Measurements from ENCODE around the gene MYL12B. TPM values are rescaled to one million over a fixed set of nuclear protein-coding genes. Genes with fewer than 3 reads are reported as not detected.

MYL12B gene
- total and polyA plus RNA-seq, 2 donors (not counting 3 experiments of a cell fraction or from before 2014, with no cell fraction given): 634 to 724 TPM

GRCh38 chr18:3216987-3217386, 44.9 kb upstream of the MYL12B start:
- dilution Hi-C loops (cut with MboI; ENCODE audit: extremely low pct_ligation_motif_present, low sequenced_read_pairs): no loop called here
- no peaks in the 10 kb centered on the region for H3K4me1 ChIP-seq (ENCODE audit: control insufficient read depth, extremely low read depth, insufficient read depth, low read length)

More at GRCh38 chr18:3216987-3217386, 44.9 kb upstream of the MYL12B start:
- peaks cover 3 to 4% of the 10 kb centered on the region in 2 experiments for H3K27me3 ChIP-seq (ENCODE audit: control insufficient read depth in 2 of 2, insufficient read depth in 2 of 2, low read length in 2 of 2)
- intact Hi-C loops (cut with micrococcal nuclease): no loop called here
- CTCF ChIA-PET: interaction anchor here (1.3 kb wide), 1 partner anchor 66 kb away, joined by 3 read pairs; no protein-coding TSS in a partner anchor
- no peak overlapping the region for H3K27ac ChIP-seq (ENCODE audit: insufficient read depth, low read depth, low read length)
- no peak overlapping the region for H3K4me2 ChIP-seq (ENCODE audit: insufficient read depth, low read length)
- no peak overlapping the region for H2AFZ ChIP-seq (ENCODE audit: low read depth, low read length)
- H3K9ac ChIP-seq (replicated peaks; ENCODE audit: extremely low read depth, insufficient read depth, low read length): no peak overlapping the region
- no peaks in the 10 kb centered on the region for H3K36me3 ChIP-seq (ENCODE audit: control insufficient read depth in 2 of 2, extremely low read depth in 1 of 2, insufficient read depth in 2 of 2, low read length in 2 of 2)
- FAIRE-seq (no peak), DNase-seq (ENCODE audit: low read depth, low spot score) (no peak)
- no peaks in the 10 kb centered on the region for H3K79me2 ChIP-seq (ENCODE audit: control insufficient read depth, insufficient read depth, low read length)
- TF ChIP-seq EZH2 (IDR thresholded peaks at IDR 0.05; ENCODE audit: borderline replicate concordance, low read depth, low read length, severe bottlenecking): no peak
- TF ChIP-seq POLR2AphosphoS5 (IDR thresholded peaks at IDR 0.05; ENCODE audit: insufficient read depth, low read depth, low read length): no peak
- TF ChIP-seq GATA2 (IDR thresholded peaks at IDR 0.05; ENCODE audit: insufficient read depth, insufficient read length, low read depth, low read length): no peak
- TF ChIP-seq CTCF (IDR thresholded peaks at IDR 0.05; ENCODE audit: extremely low read depth in 1 of 2, insufficient read depth in 1 of 2, low read depth in 1 of 2, low read length in 2 of 2): no peak
- no peak for TF ChIP-seq FOS (IDR thresholded peaks at IDR 0.05; ENCODE audit: borderline replicate concordance, insufficient read depth, low read length)
- no peak for TF ChIP-seq MYC (IDR thresholded peaks at IDR 0.05; ENCODE audit: low read depth, low read length)
- no peak for TF ChIP-seq MAX (IDR thresholded peaks at IDR 0.05; ENCODE audit: insufficient read depth, insufficient read length)
- no TSS peak for BruUV-seq (replicated peaks)
- no peaks in the 10 kb centered on the region for H3K9me1 ChIP-seq (replicated peaks; ENCODE audit: control insufficient read depth, extremely low read depth, insufficient read depth, low read length)
- no peaks in the 10 kb centered on the region for H3K9me3 ChIP-seq (replicated peaks; ENCODE audit: control insufficient read depth, insufficient read depth, low read length)
- no peaks in the 10 kb centered on the region for H4K20me1 ChIP-seq (replicated peaks; ENCODE audit: control insufficient read depth, extremely low read depth, insufficient read depth, low read length)
- POLR2A ChIA-PET: no interaction called here
- H3K4me3 ChIP-seq (replicated peaks in 1 of 3; ENCODE audit: insufficient read depth in 1 of 3, low read depth in 1 of 3, low read length in 3 of 3): no peak overlapping the region

Data from endothelial cell of umbilical vein (primary cell).